OCI-LY3 (cell line): ENCODE results near the gene PAM16.

ENCODE experiments used
- CTCF ChIP-seq: fragments of 200-600, 300-600 bp; sonication (generic); IDR thresholded peaks from 2 replicates; pipeline ENCODE4 v1.5.1; 2014; ENCODE audit warnings: antibody characterized with exemption, low read length, low read depth
- EZH2phosphoT487 ChIP-seq: fragments of 200-600 bp; shearing (Covaris generic); IDR thresholded peaks from 2 replicates; pipeline ENCODE4 v1.6.1; 2018; ENCODE audit warnings: antibody characterized with exemption, mixed run types, low read depth

GRCh38 chr16:4399001-4399730 is 48.0 kb upstream of the PAM16 start:
- TF ChIP-seq CTCF (no peak), EZH2phosphoT487 (no peak)
